ENCODE measurements around the gene EPHA3.

The EPHA3 gene

GRCh38 chr3:89474333-89475130 lies 367.1 kb downstream of the EPHA3 start:
- no peak for DNase-seq

- DNase-seq = no peak
Measured at GRCh38 chr3:89488800-89489580, 381.6 kb downstream of the EPHA3 start.

- DNase-seq = no peak
Measured at GRCh38 chr3:89490129-89490528, 382.7 kb downstream of the EPHA3 start.

GRCh38 chr3:89494734-89495133 lies 387.3 kb downstream of the EPHA3 start:
- no peak for DNase-seq

- DNase-seq = no peak
Measured at GRCh38 chr3:89503891-89504391, 396.5 kb downstream of the EPHA3 start.

- DNase-seq = no peak
Measured at GRCh38 chr3:89504432-89504831, 397.0 kb downstream of the EPHA3 start.

- DNase-seq = no peak
Measured at GRCh38 chr3:89506462-89507103, 399.2 kb downstream of the EPHA3 start.

GRCh38 chr3:89521328-89521727 lies 413.9 kb downstream of the EPHA3 start:
- DNase-seq = no peak

- no peak for DNase-seq
Measured at GRCh38 chr3:89522155-89522554, 414.7 kb downstream of the EPHA3 start.

- no peak for DNase-seq
Measured at GRCh38 chr3:89525609-89526008, 418.2 kb downstream of the EPHA3 start.

GRCh38 chr3:89527736-89528305 lies 420.4 kb downstream of the EPHA3 start:
- no peak for DNase-seq
